K562 (cell line): ENCODE data around the gene MUSTN1. TPM values are rescaled to one million over a fixed set of nuclear protein-coding genes. Genes with fewer than 3 reads are reported as not detected.

Experiments
- ATAC-seq: fragments of 200-7000 bp; cut with Tn5 transposase; 3 replicates; pipeline ENCODE4 v1.9.1; 2020; ENCODE audit warnings: moderate library complexity
- BruUV-seq: library from RNA; stranded (reverse); fragments of 400-500 nt; replicated peaks from 2 replicates; lab custom pipeline; 2021; lab: Mats Ljungman, UMichigan
- CTCF ChIA-PET: fragments of 300-600 bp; formaldehyde crosslinking; extraction: SDS; loops from one replicate; lab custom pipeline; 2021; ENCODE audit warnings: low intra/inter-chr PET ratio; lab: Yijun Ruan, JAX
- POLR2A ChIA-PET: fragments of 300-600, 350-650 bp; sonication (Branson Sonifier 250); formaldehyde crosslinking; extraction: SDS; loops from one replicate; lab custom pipeline; 2021; ENCODE audit warnings: antibody characterized with exemption, inconsistent platforms; lab: Yijun Ruan, JAX
- DNase-seq, 4 experiments: peaks; one replicate each; pipeline versions ENCODE4 v3.0.0 to v3.0.0-alpha.2; 2011 to 2018; ENCODE audit warnings: low spot score in 3 of 4, mixed read lengths in 3 of 4; ENCODE audit errors: extremely low read depth in 1 of 4
- FAIRE-seq: peaks from 2 replicates; lab custom pipeline; 2011; peaks lifted over from hg19 to GRCh38; lab: Jason Lieb, UNC
- H2AFZ ChIP-seq: 2 replicates; pipeline ENCODE4 v1.6.0; 2011; ENCODE audit warnings: low read depth, low read length, control low read depth, inconsistent platforms
- H3K27ac ChIP-seq: fragments of 200-600 bp; 3 replicates; pipeline ENCODE4 v1.8.0; 2011; ENCODE audit warnings: low read depth, mild to moderate bottlenecking, control low read depth, inconsistent platforms, low read length, moderate library complexity, mixed read lengths; ENCODE audit errors: extremely low read depth
- H3K27me3 ChIP-seq, 2 experiments: fragments of 300-600 bp in 1 of 2; 2 replicates in 1 of 2; 3 replicates in 1 of 2; pipeline versions ENCODE4 v1.6.0 to v1.8.0; 2011; ENCODE audit warnings: inconsistent platforms in 2 of 2, low read length in 2 of 2, mild to moderate bottlenecking in 1 of 2, mixed read lengths in 1 of 2, moderate library complexity in 1 of 2; ENCODE audit not compliant: control insufficient read depth in 2 of 2, insufficient read depth in 2 of 2
- H3K36me3 ChIP-seq: fragments of 300-600 bp; 3 replicates; pipeline ENCODE4 v1.8.0; 2011; ENCODE audit warnings: mild to moderate bottlenecking, low read length, inconsistent platforms; ENCODE audit not compliant: control insufficient read depth, insufficient read depth
- H3K4me1 ChIP-seq, 2 experiments: fragments of 200-600 bp in 1 of 2; replicated peaks in 1 of 2; 2 replicates in 1 of 2; 3 replicates in 1 of 2; pipeline versions ENCODE4 v1.5.1 to v1.8.0; 2011; ENCODE audit warnings: inconsistent platforms in 2 of 2, low read length in 2 of 2, mild to moderate bottlenecking in 1 of 2, mixed read lengths in 1 of 2, moderate library complexity in 1 of 2; ENCODE audit not compliant: control insufficient read depth in 2 of 2, insufficient read depth in 2 of 2
- H3K4me2 ChIP-seq: 2 replicates; pipeline ENCODE4 v1.6.1; 2011; ENCODE audit warnings: low read length, control low read depth, inconsistent platforms, mixed read lengths; ENCODE audit not compliant: insufficient read depth
- H3K4me3 ChIP-seq: fragments of 200-600 bp; sonication (generic), shearing (Covaris generic); 2 replicates; pipeline ENCODE4 v1.5.1; 2016; ENCODE audit warnings: control low read depth, inconsistent platforms
- H3K79me2 ChIP-seq: fragments of 200-600 bp; 3 replicates; pipeline ENCODE4 v1.8.0; 2011; ENCODE audit warnings: low read length, inconsistent platforms; ENCODE audit not compliant: control insufficient read depth, insufficient read depth
- H3K9ac ChIP-seq, 2 experiments: 2 replicates each; pipeline versions ENCODE4 v1.6.0 to v1.6.1; 2011; ENCODE audit warnings: low read depth in 2 of 2, low read length in 2 of 2, control low read depth in 1 of 2, inconsistent platforms in 1 of 2, mild to moderate bottlenecking in 1 of 2, mixed read lengths in 1 of 2; ENCODE audit not compliant: insufficient read depth in 1 of 2
- H3K9me1 ChIP-seq: one replicate; pipeline ENCODE4 v1.6.0; 2011; ENCODE audit warnings: inconsistent platforms, mild to moderate bottlenecking, low read length, moderate library complexity; ENCODE audit not compliant: control insufficient read depth, insufficient read depth
- H3K9me3 ChIP-seq: replicated peaks from 2 replicates; pipeline ENCODE4 v1.5.1; 2011; ENCODE audit warnings: low read depth, low read length, inconsistent platforms; ENCODE audit not compliant: control insufficient read depth, insufficient read depth
- H4K20me1 ChIP-seq: replicated peaks from 2 replicates; pipeline ENCODE4 v1.6.1; 2011; ENCODE audit warnings: low read length, inconsistent platforms, mixed read lengths; ENCODE audit not compliant: control insufficient read depth, insufficient read depth
- BRD9 ChIP-seq: fragments of 450-650 bp; IDR thresholded peaks from 2 replicates; pipeline ENCODE4 v1.6.1; 2018; ENCODE audit warnings: low read depth; ENCODE audit not compliant: partially characterized antibody
- COPS2 ChIP-seq: fragments of 450-650 bp; conservative IDR thresholded peaks from 2 replicates; pipeline ENCODE4 v1.6.1; 2016; ENCODE audit warnings: mild to moderate bottlenecking, moderate library complexity
- DIDO1 ChIP-seq: fragments of 450-650 bp; IDR thresholded peaks from 2 replicates; pipeline ENCODE4 v1.6.1; 2016; ENCODE audit warnings: low read depth, missing biosample characterization, missing genetic modification characterization
- GABPB1 ChIP-seq: sonication (generic); formaldehyde crosslinking; IDR thresholded peaks from 2 replicates; pipeline ENCODE4 v1.8.0; 2022; ENCODE audit warnings: mild to moderate bottlenecking, missing genetic modification reagents
- KHSRP ChIP-seq: fragments of 450-650 bp; IDR thresholded peaks from 2 replicates; pipeline ENCODE4 v1.6.1; 2017
- MAFG ChIP-seq: fragments of 450-650 bp; conservative IDR thresholded peaks from 2 replicates; pipeline ENCODE4 v1.6.1; 2016; ENCODE audit warnings: missing genetic modification characterization, missing compliant biosample characterization
- MTA1 ChIP-seq: fragments of 450-650 bp; IDR thresholded peaks from 2 replicates; pipeline ENCODE4 v1.6.1; 2017; ENCODE audit warnings: borderline replicate concordance
- NCOA4 ChIP-seq: fragments of 450-650 bp; IDR thresholded peaks from 2 replicates; pipeline ENCODE4 v1.6.1; 2018; ENCODE audit warnings: mild to moderate bottlenecking; ENCODE audit not compliant: partially characterized antibody
- POLR2A ChIP-seq: fragments of 450-650 bp; conservative IDR thresholded peaks from 2 replicates; pipeline ENCODE4 v1.6.1; 2016
- POLR2B ChIP-seq: fragments of 450-650 bp; IDR thresholded peaks from 2 replicates; pipeline ENCODE4 v1.6.1; 2018; ENCODE audit warnings: low read depth; ENCODE audit not compliant: partially characterized antibody
- SMC3 ChIP-seq: conservative IDR thresholded peaks from 2 replicates; pipeline ENCODE4 v1.6.1; 2011; ENCODE audit warnings: low read depth, low read length, improper control_type of control experiment; ENCODE audit not compliant: insufficient read depth
- TCF3 ChIP-seq: sonication (generic); formaldehyde crosslinking; IDR thresholded peaks from 2 replicates; pipeline ENCODE4 v1.4.0; 2020; ENCODE audit warnings: mild to moderate bottlenecking, missing genetic modification reagents
- WHSC1 ChIP-seq: IDR thresholded peaks from one replicate; pipeline ENCODE4 v1.6.1; 2012; ENCODE audit warnings: low read length, control low read depth, inconsistent platforms
- ZBTB17 ChIP-seq: fragments of 450-650 bp; formaldehyde crosslinking; IDR thresholded peaks from 2 replicates; pipeline ENCODE4 v1.4.0; 2020; ENCODE audit warnings: mild to moderate bottlenecking
- ZEB2 ChIP-seq: fragments of 450-650 bp; IDR thresholded peaks from 2 replicates; pipeline ENCODE4 v1.6.1; 2016
- ZNF232 ChIP-seq: sonication (generic); formaldehyde crosslinking; IDR thresholded peaks from 2 replicates; pipeline ENCODE4 v1.8.0; 2022; ENCODE audit warnings: mild to moderate bottlenecking, missing genetic modification reagents
- ZNF699 ChIP-seq: fragments of 250-450 bp; sonication (Bioruptor Pico); IDR thresholded peaks from 2 replicates; pipeline ENCODE4 v1.8.0; 2021; ENCODE audit warnings: mild to moderate bottlenecking, moderate library complexity; ENCODE audit not compliant: insufficient replicate concordance
- ZNF707 ChIP-seq: fragments of 250-450 bp; sonication (Bioruptor Pico); conservative IDR thresholded peaks from 2 replicates; pipeline ENCODE4 v1.8.0; 2022; ENCODE audit warnings: inconsistent platforms, mild to moderate bottlenecking, moderate library complexity
- WGBS: fragments of 100-300 bp; shearing (Covaris generic); methylation state at CpG from one replicate; pipeline ENCODE4 v1.1.6; 2016; ENCODE audit warnings: low coverage, mixed read lengths; ENCODE audit not compliant: insufficient coverage; ENCODE audit errors: missing lambda C conversion rate; 5-methylcytosine and 5-hydroxymethylcytosine counted together
- in situ Hi-C: fragments of 300-500 bp; cut with MboI; formaldehyde crosslinking; loops from 4 replicates; pipeline ENCODE4 v1.15.0; 2018; ENCODE audit warnings: inconsistent platforms, mixed read lengths
- intact Hi-C: fragments of 100-400 bp; cut with micrococcal nuclease; formaldehyde crosslinking; loops from 2 replicates; pipeline ENCODE4 v1.14.2; 2022
- polyA plus RNA-seq, 8 experiments: library from polyadenylated mRNA; depleted of rRNA in 4 of 8; stranded (reverse) in 5 of 8; unstranded in 3 of 8; fragments of >200 nt; fragmentation: Nextera tagmentation in 2 of 8; fragmentation: Illumina TruSeq in 1 of 8; extraction: Ambion mirVana in 2 of 8; extraction: Trizol in 1 of 8; gene quantifications; 2 replicates each; pipeline versions ENCODE4 v1.2.1 to v1.2.3, GENCODE V29; 2011 to 2014; ENCODE audit warnings: inconsistent platforms in 1 of 8, missing spikeins in 1 of 8
- total RNA-seq, 7 experiments: library from RNA; depleted of rRNA in 6 of 7; stranded (reverse); fragments of >200 nt in 6 of 7; fragmentation: Illumina TruSeq in 2 of 7; extraction: Trizol in 2 of 7; gene quantifications; 2 replicates each; pipeline versions ENCODE4 v1.2.1 to v1.2.3, GENCODE V29; 2011 to 2021; ENCODE audit warnings: low replicate concordance in 1 of 7
- TF ChIP-seq, protein P1 (sequence below): fragments of 250-450 bp; sonication (Bioruptor Pico); IDR thresholded peaks from 2 replicates; pipeline ENCODE4 v1.9.0; 2021; ENCODE audit warnings: mild to moderate bottlenecking, inconsistent platforms

MUSTN1 gene
- total and polyA plus RNA-seq, 9 of the 15 experiments (the other 6 are each of a cell fraction or from before 2014, with no cell fraction given): 0.15 to 0.78 (median 0.44) TPM; not detected in 4

DNA sequence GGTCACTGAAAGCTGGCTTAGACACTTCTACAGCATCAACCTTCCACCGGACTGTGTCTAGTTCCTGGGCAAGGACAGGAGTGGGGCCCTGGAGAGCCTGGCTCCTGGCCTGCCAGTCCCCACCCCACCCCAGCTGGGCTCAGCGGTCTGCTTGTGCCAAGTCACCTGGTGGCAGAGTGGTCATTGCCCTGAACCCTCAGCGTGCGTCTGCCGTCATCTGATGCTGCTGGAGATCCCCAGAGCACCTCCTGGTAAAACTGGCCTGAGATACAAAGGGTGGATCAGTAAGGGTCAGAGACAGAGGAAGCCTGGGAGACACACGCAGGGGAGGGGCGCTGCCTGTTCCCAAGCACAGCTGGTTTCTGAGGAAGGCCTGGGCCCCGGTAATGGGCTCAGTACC lies 21.0 kb downstream of the MUSTN1 start:
- ATAC-seq (no peak), DNase-seq (no peak), FAIRE-seq (no peak)
- Histone ChIP-seq H3K27me3 (peaks cover 0 to 60% of the 10 kb centered on the region in 2 experiments; a peak in 4 of 5 replicates), H3K9me3 (no peaks in the 10 kb centered on the region), H3K36me3 (no peaks in the 10 kb centered on the region), H3K9me1 (no peaks in the 10 kb centered on the region), H3K27ac (no peak overlapping the region), H3K4me1 (peaks cover 0 to 5% of the 10 kb centered on the region in 2 experiments; a peak in 1 of 5 replicates), H3K79me2 (no peaks in the 10 kb centered on the region), H3K9ac (no peak overlapping the region), H4K20me1 (no peaks in the 10 kb centered on the region), H3K4me2 (no peak overlapping the region), H3K4me3 (no peak overlapping the region), H2AFZ (no peak overlapping the region)
- BruUV-seq: no TSS peak
- no peak for TF ChIP-seq ZNF707 (CRISPR knock-in tag)
- TF ChIP-seq POLR2B: no peak
- no peak for TF ChIP-seq GABPB1 (CRISPR knock-in tag)
- TF ChIP-seq MTA1: no peak
- no peak for TF ChIP-seq BRD9
- TF ChIP-seq KHSRP: no peak
- no peak for TF ChIP-seq MAFG (tag)
- TF ChIP-seq ZNF699 (CRISPR knock-in tag): no peak
- no peak for TF ChIP-seq ZBTB17
- TF ChIP-seq NCOA4: no peak
- TF ChIP-seq WHSC1: no peak
- no peak for TF ChIP-seq ZNF232 (CRISPR knock-in tag)
- no peak for TF ChIP-seq COPS2
- no peak for TF ChIP-seq DIDO1
- TF ChIP-seq TCF3 (CRISPR knock-in tag): no peak
- TF ChIP-seq POLR2A: no peak
- TF ChIP-seq SMC3: no peak
- TF ChIP-seq, protein P1, sequence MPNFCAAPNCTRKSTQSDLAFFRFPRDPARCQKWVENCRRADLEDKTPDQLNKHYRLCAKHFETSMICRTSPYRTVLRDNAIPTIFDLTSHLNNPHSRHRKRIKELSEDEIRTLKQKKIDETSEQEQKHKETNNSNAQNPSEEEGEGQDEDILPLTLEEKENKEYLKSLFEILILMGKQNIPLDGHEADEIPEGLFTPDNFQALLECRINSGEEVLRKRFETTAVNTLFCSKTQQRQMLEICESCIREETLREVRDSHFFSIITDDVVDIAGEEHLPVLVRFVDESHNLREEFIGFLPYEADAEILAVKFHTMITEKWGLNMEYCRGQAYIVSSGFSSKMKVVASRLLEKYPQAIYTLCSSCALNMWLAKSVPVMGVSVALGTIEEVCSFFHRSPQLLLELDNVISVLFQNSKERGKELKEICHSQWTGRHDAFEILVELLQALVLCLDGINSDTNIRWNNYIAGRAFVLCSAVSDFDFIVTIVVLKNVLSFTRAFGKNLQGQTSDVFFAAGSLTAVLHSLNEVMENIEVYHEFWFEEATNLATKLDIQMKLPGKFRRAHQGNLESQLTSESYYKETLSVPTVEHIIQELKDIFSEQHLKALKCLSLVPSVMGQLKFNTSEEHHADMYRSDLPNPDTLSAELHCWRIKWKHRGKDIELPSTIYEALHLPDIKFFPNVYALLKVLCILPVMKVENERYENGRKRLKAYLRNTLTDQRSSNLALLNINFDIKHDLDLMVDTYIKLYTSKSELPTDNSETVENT: no peak
- TF ChIP-seq ZEB2: no peak
- ChIA-PET POLR2A (no interaction called here), CTCF (no interaction called here)
- in situ Hi-C loops: no loop called here
- WGBS: 2% methylated on average over 7 of the region's 8 CpGs
- intact Hi-C loops: no loop called here
